ENCODE data around the gene NCAPD3. TPM values are rescaled to one million over a fixed set of nuclear protein-coding genes. Genes with fewer than 3 reads are reported as not detected.
A peak's percentile ranks its signal among the peaks of the same experiment; 100 is the strongest.

Gene NCAPD3, protein sequence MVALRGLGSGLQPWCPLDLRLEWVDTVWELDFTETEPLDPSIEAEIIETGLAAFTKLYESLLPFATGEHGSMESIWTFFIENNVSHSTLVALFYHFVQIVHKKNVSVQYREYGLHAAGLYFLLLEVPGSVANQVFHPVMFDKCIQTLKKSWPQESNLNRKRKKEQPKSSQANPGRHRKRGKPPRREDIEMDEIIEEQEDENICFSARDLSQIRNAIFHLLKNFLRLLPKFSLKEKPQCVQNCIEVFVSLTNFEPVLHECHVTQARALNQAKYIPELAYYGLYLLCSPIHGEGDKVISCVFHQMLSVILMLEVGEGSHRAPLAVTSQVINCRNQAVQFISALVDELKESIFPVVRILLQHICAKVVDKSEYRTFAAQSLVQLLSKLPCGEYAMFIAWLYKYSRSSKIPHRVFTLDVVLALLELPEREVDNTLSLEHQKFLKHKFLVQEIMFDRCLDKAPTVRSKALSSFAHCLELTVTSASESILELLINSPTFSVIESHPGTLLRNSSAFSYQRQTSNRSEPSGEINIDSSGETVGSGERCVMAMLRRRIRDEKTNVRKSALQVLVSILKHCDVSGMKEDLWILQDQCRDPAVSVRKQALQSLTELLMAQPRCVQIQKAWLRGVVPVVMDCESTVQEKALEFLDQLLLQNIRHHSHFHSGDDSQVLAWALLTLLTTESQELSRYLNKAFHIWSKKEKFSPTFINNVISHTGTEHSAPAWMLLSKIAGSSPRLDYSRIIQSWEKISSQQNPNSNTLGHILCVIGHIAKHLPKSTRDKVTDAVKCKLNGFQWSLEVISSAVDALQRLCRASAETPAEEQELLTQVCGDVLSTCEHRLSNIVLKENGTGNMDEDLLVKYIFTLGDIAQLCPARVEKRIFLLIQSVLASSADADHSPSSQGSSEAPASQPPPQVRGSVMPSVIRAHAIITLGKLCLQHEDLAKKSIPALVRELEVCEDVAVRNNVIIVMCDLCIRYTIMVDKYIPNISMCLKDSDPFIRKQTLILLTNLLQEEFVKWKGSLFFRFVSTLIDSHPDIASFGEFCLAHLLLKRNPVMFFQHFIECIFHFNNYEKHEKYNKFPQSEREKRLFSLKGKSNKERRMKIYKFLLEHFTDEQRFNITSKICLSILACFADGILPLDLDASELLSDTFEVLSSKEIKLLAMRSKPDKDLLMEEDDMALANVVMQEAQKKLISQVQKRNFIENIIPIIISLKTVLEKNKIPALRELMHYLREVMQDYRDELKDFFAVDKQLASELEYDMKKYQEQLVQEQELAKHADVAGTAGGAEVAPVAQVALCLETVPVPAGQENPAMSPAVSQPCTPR (N-terminal part only)
- 9.4 and 12.7 TPM in 2 replicates for total RNA-seq

DNA sequence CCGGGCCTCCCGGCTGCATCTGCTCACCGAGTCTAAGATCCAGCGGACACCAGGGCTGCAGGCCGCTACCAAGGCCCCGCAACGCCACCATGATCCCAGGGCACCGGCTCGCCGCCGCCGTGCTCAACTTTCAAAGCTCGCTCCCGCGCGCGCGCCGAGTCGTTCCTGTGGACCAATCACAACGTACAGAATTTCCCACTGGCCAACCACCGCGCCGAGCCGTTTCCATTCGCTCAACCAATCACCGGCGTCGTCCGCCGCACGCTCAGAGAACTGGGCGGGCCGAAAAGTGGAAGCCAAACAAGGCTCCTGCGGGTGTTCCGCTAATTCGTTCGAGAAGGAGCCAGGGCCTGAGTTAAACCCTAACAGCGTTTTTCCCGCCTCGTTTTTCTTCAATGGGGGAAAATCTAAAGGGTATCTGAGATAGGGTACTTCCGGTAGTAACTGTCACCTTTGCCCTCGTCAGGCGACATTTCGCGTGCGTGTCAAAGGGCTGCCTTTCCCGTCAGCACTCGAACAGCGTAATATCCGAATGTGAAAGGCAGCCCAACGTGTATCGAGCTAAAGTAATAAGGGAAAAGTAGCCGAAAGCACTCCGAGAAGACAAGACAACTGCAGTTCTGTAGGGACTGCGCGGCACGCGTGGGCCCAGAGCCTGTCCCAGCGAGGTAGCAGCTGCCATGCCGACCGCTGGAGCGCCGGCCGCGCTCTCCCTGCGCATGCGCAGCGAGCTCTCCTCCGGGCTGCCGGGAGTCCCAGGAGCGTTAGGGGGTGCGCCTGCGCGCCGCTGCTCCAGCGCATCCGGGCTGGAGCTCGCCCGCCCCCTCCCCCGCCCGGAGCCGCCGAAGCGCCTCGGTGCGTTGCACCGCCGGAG is at the start of gene NCAPD3, which contains the start of gene VPS26B:
Gene NCAPD3, minus strand, starts transcription at position 132 of the 874 bp plus-strand sequence. Its CDS starts 41 bp downstream, at position 91.
Gene VPS26B, plus strand, starts transcription at position 836 of the 874 bp plus-strand sequence. CDS start 452 bp downstream, outside the sequence.
- Histone ChIP-seq H3K4me2 (ENCODE audit: insufficient read depth, low read length) (peak within 1 kb of the TSS; percentile 99), H3K9me3 (ENCODE audit: low read depth, low read length) (no peaks in the 10 kb centered on the region), H3K36me3 (ENCODE audit: insufficient read depth, low read length) (peaks cover 8% of the 10 kb centered on the region), H3K79me2 (ENCODE audit: insufficient read depth, low read length) (peaks cover 80% of the 10 kb centered on the region), H2AFZ (ENCODE audit: low read length) (peak within 1 kb of the TSS; percentile 99), H3K4me3 (ENCODE audit: insufficient read depth, low read length) (peak within 1 kb of the TSS; percentile 97), H3K27me3 (ENCODE audit: insufficient read depth, low read length) (no peaks in the 10 kb centered on the region), H3K4me1 (ENCODE audit: insufficient read depth, low read length) (peaks cover 20% of the 10 kb centered on the region), H3K27ac (ENCODE audit: low read depth, low read length) (peak within 1 kb of the TSS; percentile 94), H4K20me1 (ENCODE audit: insufficient read depth, low read length) (peaks cover 34% of the 10 kb centered on the region)
- TF ChIP-seq, protein P1, sequence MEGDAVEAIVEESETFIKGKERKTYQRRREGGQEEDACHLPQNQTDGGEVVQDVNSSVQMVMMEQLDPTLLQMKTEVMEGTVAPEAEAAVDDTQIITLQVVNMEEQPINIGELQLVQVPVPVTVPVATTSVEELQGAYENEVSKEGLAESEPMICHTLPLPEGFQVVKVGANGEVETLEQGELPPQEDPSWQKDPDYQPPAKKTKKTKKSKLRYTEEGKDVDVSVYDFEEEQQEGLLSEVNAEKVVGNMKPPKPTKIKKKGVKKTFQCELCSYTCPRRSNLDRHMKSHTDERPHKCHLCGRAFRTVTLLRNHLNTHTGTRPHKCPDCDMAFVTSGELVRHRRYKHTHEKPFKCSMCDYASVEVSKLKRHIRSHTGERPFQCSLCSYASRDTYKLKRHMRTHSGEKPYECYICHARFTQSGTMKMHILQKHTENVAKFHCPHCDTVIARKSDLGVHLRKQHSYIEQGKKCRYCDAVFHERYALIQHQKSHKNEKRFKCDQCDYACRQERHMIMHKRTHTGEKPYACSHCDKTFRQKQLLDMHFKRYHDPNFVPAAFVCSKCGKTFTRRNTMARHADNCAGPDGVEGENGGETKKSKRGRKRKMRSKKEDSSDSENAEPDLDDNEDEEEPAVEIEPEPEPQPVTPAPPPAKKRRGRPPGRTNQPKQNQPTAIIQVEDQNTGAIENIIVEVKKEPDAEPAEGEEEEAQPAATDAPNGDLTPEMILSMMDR (IDR thresholded peaks at IDR 0.05; ENCODE audit: extremely low read depth, low read depth, low read length): no peak
- DNase-seq (ENCODE audit: insufficient read length, low spot score, missing footprints): peak; percentile 100

DNA sequence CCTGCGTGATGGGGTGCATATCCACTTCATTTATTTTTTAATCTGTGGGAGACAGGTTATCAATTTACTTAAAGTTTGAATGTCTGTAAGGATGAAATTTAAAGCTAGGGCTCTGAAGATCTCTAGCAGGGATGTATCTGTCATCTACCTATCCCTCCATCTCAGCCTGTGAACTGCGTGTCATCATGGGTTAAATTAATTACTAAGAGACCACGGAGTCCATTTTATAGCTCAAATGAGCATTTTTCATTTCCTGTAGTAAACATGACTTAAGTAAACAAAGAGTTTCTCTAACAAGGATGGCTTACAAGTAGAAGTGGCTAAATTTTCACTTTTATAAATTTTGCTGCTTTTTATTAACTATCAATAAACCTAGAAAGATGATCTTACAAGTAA is 49.5 kb upstream of the NCAPD3 start:
- TF ChIP-seq, protein P1 (IDR thresholded peaks at IDR 0.05; ENCODE audit: extremely low read depth, low read depth, low read length): no peak
- no peak for DNase-seq (ENCODE audit: insufficient read length, low spot score, missing footprints)
- no peak overlapping the region for H3K27ac ChIP-seq (ENCODE audit: low read depth, low read length)
- no peaks in the 10 kb centered on the region for H4K20me1 ChIP-seq (ENCODE audit: insufficient read depth, low read length)
- no peak overlapping the region for H3K4me2 ChIP-seq (ENCODE audit: insufficient read depth, low read length)
- no peaks in the 10 kb centered on the region for H3K36me3 ChIP-seq (ENCODE audit: insufficient read depth, low read length)
- H3K4me3 ChIP-seq (ENCODE audit: insufficient read depth, low read length): no peak overlapping the region
- no peaks in the 10 kb centered on the region for H3K79me2 ChIP-seq (ENCODE audit: insufficient read depth, low read length)
- H3K4me1 ChIP-seq (ENCODE audit: insufficient read depth, low read length): no peaks in the 10 kb centered on the region
- peaks cover 63% of the 10 kb centered on the region for H3K27me3 ChIP-seq (ENCODE audit: insufficient read depth, low read length)
- H2AFZ ChIP-seq (ENCODE audit: low read length): no peak overlapping the region
- H3K9me3 ChIP-seq (ENCODE audit: low read depth, low read length): no peaks in the 10 kb centered on the region

DNA sequence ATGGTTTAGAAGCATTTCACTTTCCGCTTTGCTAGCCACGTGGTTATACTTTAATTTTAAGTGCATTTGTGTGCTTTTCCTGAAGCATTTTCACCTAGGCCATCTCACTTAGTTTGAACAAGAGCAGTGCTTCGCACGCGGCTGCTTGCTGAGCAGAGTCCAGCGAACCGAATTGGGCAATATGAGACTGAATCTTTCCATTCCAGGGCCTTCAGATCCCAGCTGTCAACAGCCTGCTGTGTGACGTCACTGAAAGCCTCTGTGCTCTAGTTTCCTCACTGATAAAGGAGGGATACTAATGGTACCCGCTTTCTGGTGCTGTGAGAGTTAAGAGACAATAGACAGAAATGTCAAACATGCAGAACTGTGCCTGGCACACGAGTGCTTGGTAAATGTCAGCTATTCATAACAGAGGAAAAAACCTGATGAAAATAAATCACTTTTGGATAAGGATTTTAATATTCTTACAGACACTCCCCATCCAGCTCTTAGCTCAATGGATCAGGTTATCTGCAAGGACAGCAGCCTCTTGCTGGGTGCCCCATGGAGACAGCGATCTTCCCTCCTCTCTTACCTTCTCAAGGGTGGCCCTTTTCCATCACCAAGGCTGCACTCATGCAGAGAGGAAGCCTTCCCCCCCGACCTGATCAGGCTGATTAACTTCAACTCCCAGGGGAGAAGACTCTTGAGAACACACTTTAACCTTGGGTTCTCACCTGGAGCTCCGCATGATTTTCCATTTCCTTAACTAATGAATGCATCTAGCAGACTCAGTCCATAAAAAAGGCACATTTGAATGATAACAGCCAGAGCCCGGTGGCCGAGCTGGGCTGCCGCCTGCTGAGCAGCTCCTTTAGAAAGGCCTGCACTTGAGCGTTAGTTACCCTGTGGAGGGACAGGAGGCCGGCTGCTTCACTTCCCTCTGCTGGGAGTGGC is 48.9 kb upstream of the NCAPD3 start:
- no peaks in the 10 kb centered on the region for H3K36me3 ChIP-seq (ENCODE audit: insufficient read depth, low read length)
- peaks cover 56% of the 10 kb centered on the region for H3K27me3 ChIP-seq (ENCODE audit: insufficient read depth, low read length)
- H3K27ac ChIP-seq (ENCODE audit: low read depth, low read length): no peak overlapping the region
- DNase-seq (ENCODE audit: insufficient read length, low spot score, missing footprints): no peak
- H3K4me2 ChIP-seq (ENCODE audit: insufficient read depth, low read length): no peak overlapping the region
- no peaks in the 10 kb centered on the region for H3K9me3 ChIP-seq (ENCODE audit: low read depth, low read length)
- TF ChIP-seq, protein P1 (IDR thresholded peaks at IDR 0.05; ENCODE audit: extremely low read depth, low read depth, low read length): no peak
- no peaks in the 10 kb centered on the region for H3K4me1 ChIP-seq (ENCODE audit: insufficient read depth, low read length)
- no peaks in the 10 kb centered on the region for H4K20me1 ChIP-seq (ENCODE audit: insufficient read depth, low read length)
- H3K79me2 ChIP-seq (ENCODE audit: insufficient read depth, low read length): no peaks in the 10 kb centered on the region
- H3K4me3 ChIP-seq (ENCODE audit: insufficient read depth, low read length): no peak overlapping the region
- no peak overlapping the region for H2AFZ ChIP-seq (ENCODE audit: low read length)
